ENCODE measurements around the gene WAC.

Gene WAC

GRCh38 chr10:28530751-28531150, 2.2 kb upstream of the WAC start:
- no peak for DNase-seq (ENCODE audit: low read depth)

GRCh38 chr10:28533186-28533564, 257 bp downstream of the WAC start:
- no peak for DNase-seq (ENCODE audit: low read depth)

- no peak for DNase-seq (ENCODE audit: low read depth)
Measured at GRCh38 chr10:28533571-28534304, 820 bp downstream of the WAC start.

GRCh38 chr10:28535846-28536245, 2.9 kb downstream of the WAC start:
- DNase-seq (ENCODE audit: low read depth): no peak

- DNase-seq (ENCODE audit: low read depth): no peak
Measured at GRCh38 chr10:28538595-28538994, 5.7 kb downstream of the WAC start.

- DNase-seq (ENCODE audit: low read depth): no peak
Measured at GRCh38 chr10:28540145-28540544, 7.2 kb downstream of the WAC start.

- no peak for DNase-seq (ENCODE audit: low read depth)
Measured at GRCh38 chr10:28541717-28542365, 8.9 kb downstream of the WAC start.

GRCh38 chr10:28542728-28543127, 9.8 kb downstream of the WAC start:
- no peak for DNase-seq (ENCODE audit: low read depth)

GRCh38 chr10:28544058-28544457, 11.1 kb downstream of the WAC start:
- DNase-seq (ENCODE audit: low read depth): no peak

- DNase-seq (ENCODE audit: low read depth): no peak
Measured at GRCh38 chr10:28545967-28546644, 13.2 kb downstream of the WAC start.

- no peak for DNase-seq (ENCODE audit: low read depth)
Measured at GRCh38 chr10:28548781-28549498, 16.0 kb downstream of the WAC start.

- no peak for DNase-seq (ENCODE audit: low read depth)
Measured at GRCh38 chr10:28551086-28551485, 18.2 kb downstream of the WAC start.

GRCh38 chr10:28552775-28553174, 19.9 kb downstream of the WAC start:
- DNase-seq (ENCODE audit: low read depth): no peak

- no peak for DNase-seq (ENCODE audit: low read depth)
Measured at GRCh38 chr10:28554009-28554408, 21.1 kb downstream of the WAC start.

GRCh38 chr10:28554952-28555351, 22.0 kb downstream of the WAC start:
- DNase-seq (ENCODE audit: low read depth): no peak

- no peak for DNase-seq (ENCODE audit: low read depth)
Measured at GRCh38 chr10:28555358-28555757, 22.4 kb downstream of the WAC start.

GRCh38 chr10:28556142-28556541, 23.2 kb downstream of the WAC start:
- DNase-seq (ENCODE audit: low read depth): no peak

GRCh38 chr10:28558186-28558585, 25.3 kb downstream of the WAC start:
- DNase-seq (ENCODE audit: low read depth): no peak

- no peak for DNase-seq (ENCODE audit: low read depth)
Measured at GRCh38 chr10:28558923-28559508, 26.1 kb downstream of the WAC start.

GRCh38 chr10:28559618-28560017, 26.7 kb downstream of the WAC start:
- no peak for DNase-seq (ENCODE audit: low read depth)

- DNase-seq (ENCODE audit: low read depth): no peak
Measured at GRCh38 chr10:28560617-28561016, 27.7 kb downstream of the WAC start.

- no peak for DNase-seq (ENCODE audit: low read depth)
Measured at GRCh38 chr10:28561531-28561930, 28.6 kb downstream of the WAC start.
